ENCODE measurements around the gene RREB1.

The RREB1 gene

DNA sequence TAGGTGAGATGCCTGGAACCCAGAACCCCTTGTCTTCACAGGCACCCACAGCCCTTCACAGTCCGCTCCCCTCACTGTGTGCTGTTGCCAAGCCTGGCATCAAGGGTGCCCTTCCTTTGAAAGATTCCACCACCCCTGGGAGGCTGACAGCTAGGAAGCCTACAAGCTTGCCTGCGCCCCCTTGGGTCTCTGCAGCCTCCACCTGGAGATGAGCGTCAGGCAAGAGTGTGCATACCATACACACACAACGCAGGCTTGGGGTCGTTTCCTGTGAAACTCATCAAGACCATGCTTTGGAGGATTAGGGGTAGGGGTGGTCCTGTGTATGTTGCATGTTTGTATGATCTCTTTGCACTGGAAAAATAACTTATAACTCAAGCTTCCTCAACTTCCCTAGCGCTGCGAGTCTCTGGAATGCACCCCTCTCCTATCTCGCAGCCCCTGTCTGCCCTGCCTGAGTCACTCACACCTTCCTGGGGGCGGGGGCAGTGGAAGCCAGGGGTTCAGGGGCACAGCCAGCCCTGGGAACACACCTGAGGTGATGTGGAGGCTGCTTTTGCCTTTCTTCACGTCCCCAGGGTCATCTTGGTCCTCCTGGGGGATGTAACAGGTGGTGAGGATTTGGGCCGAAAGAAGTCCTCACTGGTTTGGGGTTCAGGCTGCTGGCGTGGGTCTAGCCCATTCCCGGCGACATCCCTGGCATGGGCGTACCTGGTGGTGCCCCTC lies 138.1 kb downstream of the RREB1 start:
- DNase-seq: no peak
- intact Hi-C loops (cut with DNase I): loop anchor here (10.0 kb wide), 1 partner anchor 521 kb away; no protein-coding TSS in a partner anchor

DNA sequence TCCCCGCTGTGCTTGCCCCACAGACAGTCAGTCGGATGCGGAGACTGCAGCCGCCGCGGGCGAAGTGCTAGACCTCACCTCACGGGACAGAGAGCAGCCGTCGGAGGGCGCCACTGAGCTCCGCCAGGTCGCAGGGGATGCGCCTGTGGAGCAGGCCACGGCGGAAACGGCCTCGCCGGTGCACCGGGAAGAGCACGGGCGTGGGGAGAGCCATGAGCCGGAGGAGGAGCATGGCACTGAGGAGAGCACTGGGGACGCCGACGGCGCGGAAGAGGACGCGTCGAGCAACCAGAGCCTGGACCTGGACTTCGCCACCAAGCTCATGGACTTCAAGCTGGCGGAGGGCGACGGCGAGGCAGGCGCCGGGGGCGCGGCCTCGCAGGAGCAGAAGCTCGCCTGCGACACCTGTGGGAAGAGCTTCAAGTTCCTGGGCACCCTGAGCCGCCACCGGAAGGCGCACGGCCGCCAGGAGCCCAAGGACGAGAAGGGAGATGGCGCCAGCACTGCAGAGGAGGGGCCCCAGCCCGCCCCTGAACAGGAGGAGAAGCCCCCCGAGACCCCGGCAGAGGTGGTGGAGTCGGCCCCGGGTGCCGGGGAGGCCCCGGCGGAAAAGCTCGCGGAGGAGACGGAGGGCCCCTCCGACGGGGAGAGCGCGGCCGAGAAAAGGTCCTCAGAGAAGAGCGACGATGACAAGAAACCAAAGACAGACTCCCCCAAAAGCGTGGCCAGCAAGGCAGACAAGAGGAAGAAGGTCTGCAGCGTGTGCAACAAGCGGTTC lies 138.8 kb downstream of the RREB1 start:
- DNase-seq: no peak
- intact Hi-C loops (cut with DNase I): loop anchor here (10.0 kb wide), 1 partner anchor 522 kb away; no protein-coding TSS in a partner anchor

DNA sequence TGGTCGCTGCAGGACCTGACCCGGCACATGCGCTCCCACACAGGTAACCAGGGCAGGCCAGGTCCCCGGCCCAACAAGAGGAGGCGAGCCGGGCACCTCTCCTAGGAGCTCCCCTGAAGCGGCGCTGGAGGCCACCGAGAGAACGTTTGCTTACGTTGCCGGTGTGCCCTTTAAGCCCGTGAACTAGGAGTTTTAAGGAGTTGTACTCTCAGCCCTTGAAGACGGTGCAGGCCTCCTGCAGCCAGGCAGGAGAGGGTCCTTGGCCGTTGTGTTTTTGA lies 139.4 kb downstream of the RREB1 start:
- intact Hi-C loops (cut with DNase I): loop anchor here (10.0 kb wide), 1 partner anchor 522 kb away; no protein-coding TSS in a partner anchor
- no peak for DNase-seq

DNA sequence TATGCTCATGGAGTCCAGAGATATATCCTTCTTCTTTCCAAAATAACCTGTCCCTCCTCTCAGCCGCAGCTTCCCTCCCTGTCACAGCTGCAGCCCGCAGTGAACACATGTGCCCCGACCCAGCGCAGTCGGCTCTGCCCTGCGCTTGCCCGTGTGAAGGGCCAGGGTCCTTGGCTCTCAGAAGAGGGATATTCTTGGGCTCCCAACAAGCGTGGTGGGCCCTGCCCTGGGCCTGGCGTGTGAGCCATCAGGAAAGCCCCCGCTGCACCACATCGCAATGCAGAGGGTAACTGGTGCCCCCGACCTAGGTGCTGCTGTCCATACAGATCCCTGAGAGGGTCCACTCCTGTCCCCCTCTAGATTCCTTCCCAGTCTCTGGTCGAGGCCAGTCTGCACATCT lies 140.1 kb downstream of the RREB1 start:
- DNase-seq: no peak
- intact Hi-C loops (cut with DNase I): loop anchor here (10.0 kb wide), 1 partner anchor 523 kb away; no protein-coding TSS in a partner anchor

DNA sequence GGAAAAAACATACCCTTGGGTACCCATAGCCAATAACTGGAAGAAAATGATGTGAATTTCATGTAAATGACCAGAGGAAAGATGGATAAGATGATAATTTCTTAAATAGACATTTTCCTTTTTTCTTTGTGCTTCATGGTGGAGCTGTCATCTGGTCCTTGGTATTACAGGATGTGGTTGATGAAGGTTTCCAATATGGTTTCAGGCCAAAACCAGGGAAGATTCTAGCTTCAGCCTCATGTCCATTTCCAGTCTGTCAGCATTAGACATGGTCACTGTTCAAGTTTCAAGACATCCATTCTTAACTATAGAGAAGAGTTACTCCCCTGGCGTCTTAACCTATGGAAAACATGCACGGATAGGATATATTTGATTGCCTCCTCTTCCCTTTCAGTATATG lies 141.6 kb downstream of the RREB1 start:
- intact Hi-C loops (cut with DNase I): loop anchor here (10.0 kb wide), 1 partner anchor 525 kb away; no protein-coding TSS in a partner anchor
- no peak for DNase-seq

DNA sequence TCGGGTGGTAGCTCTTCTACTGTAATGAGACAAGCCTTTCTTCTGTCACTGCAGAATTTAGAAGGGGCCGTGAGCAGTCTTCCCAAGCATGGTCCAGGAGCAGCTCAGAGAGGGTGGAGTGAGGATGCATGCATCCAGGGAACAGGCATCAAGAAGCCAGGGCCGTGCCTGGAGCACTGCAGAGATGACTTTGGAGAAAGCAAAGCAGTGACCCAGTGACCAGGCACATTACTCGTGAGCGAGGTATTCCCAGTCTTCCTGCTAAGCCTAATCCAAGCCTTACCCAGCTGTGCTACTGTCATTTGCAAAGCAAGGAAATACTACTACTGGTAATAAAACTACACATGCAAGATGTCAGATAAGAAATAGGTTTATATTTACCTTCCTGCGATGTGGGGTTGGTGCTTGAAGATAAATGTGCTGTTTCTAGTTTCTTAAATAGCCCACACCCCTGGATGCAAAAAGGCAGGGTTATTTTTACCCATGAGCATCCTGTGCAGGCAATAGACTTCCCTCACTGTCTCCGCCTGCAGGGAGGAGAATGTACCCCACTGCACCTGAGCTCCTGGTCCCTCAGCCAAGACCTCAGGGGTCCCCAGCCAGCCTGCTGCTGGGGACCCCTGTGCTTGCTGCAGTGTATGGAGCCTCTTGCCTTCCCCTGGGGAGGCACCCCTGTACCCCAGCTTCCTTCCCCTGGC lies 142.3 kb downstream of the RREB1 start:
- no peak for DNase-seq
- intact Hi-C loops (cut with DNase I): loop anchor here (10.0 kb wide), 1 partner anchor 525 kb away; no protein-coding TSS in a partner anchor

DNA sequence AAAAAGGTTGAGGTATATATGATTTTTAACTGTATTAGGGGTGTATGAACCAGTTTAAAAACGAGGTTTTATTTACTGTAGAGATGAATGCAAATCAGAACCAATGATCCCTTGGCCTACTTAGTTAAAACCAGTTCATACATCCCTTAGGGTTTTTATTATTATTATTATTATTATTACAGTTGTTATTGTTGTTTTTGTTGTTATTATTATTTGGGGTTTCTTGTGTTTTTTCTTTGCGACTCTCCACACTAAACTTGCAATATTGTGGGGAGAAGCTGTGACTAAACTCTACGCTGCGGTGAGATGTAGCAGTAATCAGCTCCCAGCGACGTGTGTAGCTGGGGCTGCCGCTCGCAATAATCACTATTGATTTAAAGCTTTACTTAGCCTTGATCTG lies 143.1 kb downstream of the RREB1 start:
- no peak for DNase-seq

DNA sequence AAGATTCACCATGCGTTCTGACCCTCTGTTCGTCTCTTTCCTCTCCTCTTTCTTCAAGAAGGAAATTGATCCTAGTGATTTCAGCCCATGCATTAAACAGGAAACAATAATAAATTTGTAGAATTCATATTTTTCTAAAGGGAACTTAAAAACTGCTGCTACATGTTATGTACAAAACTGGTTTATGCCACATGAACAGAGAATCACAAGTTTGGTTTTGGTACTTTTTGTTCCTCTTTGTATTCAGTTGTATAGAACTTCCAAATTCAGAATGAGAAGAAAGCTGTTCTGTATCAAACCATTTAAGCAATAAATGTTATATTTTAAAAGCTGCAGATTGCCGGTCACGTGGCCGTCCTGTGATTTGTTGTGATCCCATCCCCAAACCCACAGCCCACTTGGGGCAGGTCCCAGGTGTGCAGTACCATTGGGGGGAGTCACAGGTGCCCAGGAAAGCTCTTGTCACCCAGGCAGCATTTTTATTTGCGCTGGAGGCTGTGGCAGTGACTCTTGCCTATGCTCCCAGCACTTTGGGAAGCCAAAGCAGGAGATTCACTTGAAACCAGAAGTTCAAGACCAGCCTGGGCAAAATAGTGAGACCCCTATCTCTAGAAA lies 144.0 kb downstream of the RREB1 start:
- no peak for DNase-seq
- intact Hi-C loops (cut with DNase I): no loop called here

More for the DNA sequence above, 143.1 kb downstream of the RREB1 start:
- intact Hi-C loops (cut with DNase I): no loop called here

DNA sequence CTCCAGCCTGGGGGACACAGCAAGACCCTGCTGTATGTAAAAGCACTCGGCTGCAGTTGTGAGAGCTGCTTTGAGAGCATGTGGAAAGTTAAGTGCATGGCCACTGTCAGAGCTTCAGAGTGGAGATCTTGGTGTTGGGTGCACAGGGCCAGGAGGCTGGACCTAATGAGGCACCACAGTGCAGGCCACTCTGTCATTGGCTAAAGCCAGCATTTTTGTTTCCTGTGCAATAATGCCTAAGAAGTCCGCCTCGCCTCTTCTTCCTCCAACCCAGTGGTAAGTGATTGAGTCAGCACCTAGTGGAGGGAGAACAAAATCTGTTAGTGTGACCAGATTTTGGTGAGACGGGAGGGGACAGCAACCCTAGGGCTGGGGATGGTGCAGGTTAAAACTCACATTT lies 144.6 kb downstream of the RREB1 start:
- intact Hi-C loops (cut with DNase I): no loop called here

DNA sequence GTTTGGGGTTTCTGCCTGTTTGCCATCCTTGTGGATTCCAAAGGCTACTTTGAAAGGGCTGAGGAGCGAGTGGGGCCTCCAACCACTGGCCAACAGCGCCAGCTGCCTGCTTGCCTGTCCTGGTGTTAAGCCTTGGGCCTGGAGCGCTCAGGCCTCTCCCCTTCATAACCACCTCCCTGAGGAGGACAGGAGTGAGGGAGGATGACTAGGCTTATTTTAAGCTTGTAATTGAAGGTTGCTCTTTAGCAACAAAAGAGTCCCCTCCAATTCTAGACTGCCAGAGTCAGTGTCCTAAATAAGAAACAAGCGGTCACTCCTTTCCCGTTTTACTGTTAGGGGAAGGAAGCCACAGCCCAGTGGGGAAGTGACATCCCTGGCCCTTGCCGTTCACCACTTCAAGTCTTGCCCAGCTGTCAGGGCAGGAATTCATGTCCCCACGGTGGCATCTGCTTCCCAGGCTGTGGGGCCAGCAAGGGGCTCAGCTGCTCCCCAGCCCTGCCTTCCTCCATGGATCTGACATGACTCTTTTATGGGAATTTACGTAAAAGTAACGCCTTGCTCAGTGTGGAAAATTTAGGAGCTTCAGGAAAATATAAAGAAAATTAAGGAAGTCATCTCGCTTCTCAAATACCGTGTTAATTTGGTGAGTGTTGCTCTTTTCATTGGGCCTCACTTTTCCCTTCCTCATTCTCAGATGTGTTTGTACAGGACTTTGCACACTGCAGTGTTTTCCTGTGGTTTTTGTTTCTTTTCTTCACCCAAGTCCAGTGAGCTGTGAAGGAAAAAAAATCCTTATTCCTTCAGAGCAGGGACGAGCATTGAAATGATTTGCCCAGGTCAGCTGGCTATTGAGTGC lies 147.4 kb downstream of the RREB1 start:
- intact Hi-C loops (cut with DNase I): no loop called here
- DNase-seq: peak in 15 of 42 donors; percentile 3 to 53 (median 32)

More for the DNA sequence above, 144.6 kb downstream of the RREB1 start:
- no peak for DNase-seq

DNA sequence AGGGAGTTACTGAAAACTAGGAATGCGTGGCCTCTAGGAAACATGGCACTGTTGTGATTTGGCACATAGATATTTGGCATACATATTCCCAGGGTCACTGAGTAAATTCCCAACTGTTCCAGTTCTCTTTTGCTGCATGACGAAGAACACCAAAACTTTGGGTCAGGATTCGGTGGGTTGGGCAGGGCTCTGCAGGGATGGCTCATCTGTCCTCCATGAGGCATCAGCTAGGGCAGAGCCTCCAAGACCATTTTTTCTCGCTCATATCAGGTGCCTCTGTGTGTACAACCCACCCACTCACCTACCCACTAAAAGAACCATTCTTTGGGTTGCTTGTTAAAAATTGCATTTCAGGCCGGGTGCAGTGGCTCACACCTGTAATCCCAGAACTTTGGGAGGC lies 148.2 kb downstream of the RREB1 start:
- intact Hi-C loops (cut with DNase I): no loop called here
- no peak for DNase-seq

DNA sequence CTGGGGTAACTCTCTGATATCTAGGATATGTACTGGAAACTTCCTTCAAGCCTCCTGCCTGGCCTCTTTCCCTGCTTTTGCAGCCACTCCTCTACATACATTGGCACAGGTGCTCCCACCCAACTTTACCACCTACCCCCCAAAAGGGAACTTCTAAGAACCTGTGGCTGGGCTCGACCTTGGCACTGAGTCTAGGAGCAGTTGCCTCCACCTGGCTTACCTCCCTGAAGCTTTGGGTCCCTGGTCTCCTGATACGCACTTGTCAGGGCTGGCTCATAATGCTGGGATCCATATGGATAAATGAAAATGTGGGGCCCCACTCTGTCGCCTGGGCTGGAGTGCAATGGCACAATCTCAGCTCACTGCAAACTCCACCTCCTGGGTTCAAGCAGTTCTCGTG lies 149.0 kb downstream of the RREB1 start:
- DNase-seq: no peak
- intact Hi-C loops (cut with DNase I): no loop called here

DNA sequence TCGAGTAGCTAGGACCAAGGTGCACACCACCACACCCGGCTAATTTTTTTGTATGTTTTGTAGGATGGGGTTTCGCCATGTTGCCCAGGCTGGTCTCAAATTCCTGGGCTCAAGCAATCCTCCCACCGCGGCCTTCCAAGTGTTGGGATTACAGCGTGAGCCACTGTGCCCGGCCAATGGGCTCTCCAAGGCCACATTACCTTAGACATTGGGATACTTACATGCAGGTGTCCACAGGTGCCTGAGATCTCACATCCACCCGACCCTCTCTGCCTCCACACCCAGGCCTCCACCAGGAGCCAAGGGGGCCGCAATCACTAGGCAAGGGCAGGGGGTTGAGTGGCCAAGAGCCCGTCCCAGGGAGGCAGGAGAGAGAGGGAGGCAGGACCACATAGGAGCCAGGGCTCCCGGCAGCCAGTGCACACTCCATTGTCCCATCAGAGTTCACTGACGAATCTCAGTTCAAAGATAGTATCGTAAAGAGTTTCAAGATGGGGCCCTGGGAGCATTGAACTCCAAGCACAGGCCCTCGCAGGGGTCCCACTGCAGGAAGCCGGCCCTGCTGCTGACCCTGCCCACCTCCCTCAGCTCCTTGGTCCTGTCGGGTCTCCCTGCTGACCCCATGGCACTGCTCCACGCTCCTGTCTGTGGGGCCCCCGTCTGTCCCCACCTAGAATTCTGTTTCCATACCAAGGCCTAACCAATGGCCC lies 149.9 kb downstream of the RREB1 start:
- intact Hi-C loops (cut with DNase I): no loop called here
- no peak for DNase-seq

DNA sequence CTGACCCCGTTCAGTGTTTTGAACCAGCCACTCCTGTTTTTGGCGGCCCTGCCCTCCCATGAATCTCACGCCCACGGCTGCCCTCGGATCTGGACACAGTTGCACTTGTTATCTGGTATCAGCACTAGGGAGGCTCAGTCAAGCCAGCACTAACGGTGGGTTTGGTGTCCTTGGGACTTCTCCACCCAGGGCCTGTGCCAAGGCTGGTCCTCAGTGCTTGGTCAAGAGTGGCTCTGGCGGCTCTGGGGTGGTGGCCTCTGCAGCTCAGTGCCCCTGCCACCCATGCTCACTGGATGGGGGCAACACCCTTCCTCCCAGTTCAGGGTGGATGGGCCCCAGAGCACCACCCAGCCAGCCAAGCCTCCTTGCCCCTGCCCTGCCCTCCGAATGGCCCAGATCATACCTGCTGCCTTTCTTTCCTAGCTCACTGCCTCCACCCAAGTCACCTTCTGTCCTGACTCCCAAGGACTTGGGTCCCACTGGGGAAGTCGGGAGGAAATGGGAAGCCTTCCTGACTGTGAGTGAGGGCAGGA lies 150.5 kb downstream of the RREB1 start:
- peak in 1 of 42 donors; percentile 22 for DNase-seq
- intact Hi-C loops (cut with DNase I): no loop called here

DNA sequence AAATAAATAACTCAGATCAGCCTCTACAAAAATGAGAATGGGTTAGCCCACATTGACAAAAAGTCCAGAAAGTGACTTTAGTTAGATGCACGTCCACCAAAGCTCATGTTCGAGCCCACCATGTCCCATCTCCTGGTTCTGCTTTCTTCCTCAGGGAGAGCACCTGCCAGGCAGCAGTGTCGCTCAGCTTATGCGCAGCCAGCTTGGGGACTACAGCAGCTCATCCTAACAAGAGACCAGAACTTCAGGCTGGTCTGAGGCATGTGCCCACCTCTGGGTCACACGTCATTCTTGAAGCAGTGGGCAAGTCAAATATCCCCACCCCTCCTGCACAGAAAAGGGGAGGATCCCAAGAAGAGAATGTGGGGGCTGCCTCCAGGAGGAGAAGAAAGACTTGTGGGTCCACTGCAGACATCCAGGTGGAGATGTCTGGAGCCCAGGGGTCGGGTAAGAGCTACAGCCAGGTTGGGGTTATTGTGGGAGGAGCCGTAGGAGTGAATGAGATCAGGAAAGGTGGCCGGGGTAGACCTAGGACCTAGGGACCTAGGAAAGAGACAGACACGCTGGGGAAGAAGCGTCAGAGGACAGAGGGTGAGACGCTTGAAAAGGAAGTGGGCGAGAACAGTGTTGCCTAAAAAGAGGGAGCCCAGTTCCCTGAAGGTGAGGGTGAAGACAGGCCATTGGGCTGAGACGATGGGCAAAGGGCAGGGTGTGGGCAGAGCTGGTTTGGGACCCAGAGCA lies 152.7 kb downstream of the RREB1 start:
- intact Hi-C loops (cut with DNase I): no loop called here
- peak in 1 of 42 donors; percentile 20 for DNase-seq

DNA sequence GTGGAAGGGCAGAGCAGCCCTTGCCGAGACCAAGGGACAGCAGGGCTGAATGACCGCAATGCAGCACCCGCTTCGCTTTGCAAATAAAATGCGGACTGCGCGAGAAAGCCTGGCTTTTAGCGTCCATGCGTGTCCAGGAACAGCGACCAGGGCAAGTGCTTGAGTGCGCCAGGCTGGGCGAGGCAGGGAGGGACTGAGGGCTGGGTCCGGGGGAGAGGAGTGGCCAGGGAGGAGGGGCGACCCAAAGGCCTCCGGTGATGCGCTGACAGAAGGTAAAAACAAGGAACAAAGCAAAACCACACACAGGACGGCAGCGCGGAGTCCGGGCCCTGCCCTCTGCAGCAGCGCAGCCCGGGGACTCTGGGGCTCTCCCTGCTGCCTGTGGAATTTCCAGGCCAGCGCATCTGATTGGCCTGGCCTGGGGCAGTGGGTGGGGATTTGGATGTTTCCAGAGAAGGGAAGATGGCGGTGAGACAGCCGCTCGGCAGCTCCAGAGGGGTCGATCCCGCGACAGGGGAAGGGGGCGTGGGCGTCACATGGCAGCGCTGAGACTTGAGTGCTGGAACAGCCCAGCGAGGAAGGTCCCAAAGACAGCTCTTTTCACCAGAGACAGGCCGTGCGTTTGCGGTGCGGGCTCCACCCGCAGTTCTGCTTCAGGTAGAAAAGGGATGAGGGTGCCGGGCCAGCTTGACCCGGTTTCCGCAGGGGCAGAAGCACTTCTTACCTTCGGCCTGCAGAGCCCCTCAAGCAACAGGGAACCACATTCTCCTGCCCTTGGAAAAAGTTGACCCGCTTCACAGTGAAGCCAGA lies 153.5 kb downstream of the RREB1 start:
- intact Hi-C loops (cut with DNase I): no loop called here
- peak; percentile 65 to 95 (median 86) for DNase-seq
